HepG2 (cell line): ENCODE data around the gene GSKIP. TPM values are rescaled to one million over a fixed set of nuclear protein-coding genes. Genes with fewer than 3 reads are reported as not detected.
A peak's percentile ranks its signal among the peaks of the same experiment; 100 is the strongest.

Experiments
- AGO1 ChIP-seq: fragments of 200-400 bp; formaldehyde crosslinking; IDR thresholded peaks from 2 replicates; pipeline ENCODE4 v1.6.1; 2017; ENCODE audit warnings: mild to moderate bottlenecking, low read depth, low read length, moderate library complexity; ENCODE audit not compliant: poor library complexity, severe bottlenecking
- CBX1 ChIP-seq: IDR thresholded peaks from one replicate; pipeline ENCODE4 v1.6.1; 2016; ENCODE audit warnings: antibody characterized with exemption, low read depth
- DZIP1 ChIP-seq: sonication (generic); formaldehyde crosslinking; IDR thresholded peaks from 2 replicates; pipeline ENCODE4 v1.5.0; 2020; ENCODE audit warnings: mild to moderate bottlenecking, missing genetic modification reagents
- GABPA ChIP-seq, 2 experiments: IDR thresholded peaks; 2 replicates each; pipeline ENCODE4 v1.6.1; 2011 to 2016; ENCODE audit warnings: low read depth in 2 of 2, low read length in 1 of 2, missing biosample characterization in 1 of 2, missing genetic modification characterization in 1 of 2
- KAT7 ChIP-seq: IDR thresholded peaks from 2 replicates; pipeline ENCODE4 v1.6.1; 2018; ENCODE audit warnings: borderline replicate concordance, missing compliant biosample characterization
- SAP130 ChIP-seq: IDR thresholded peaks from 2 replicates; pipeline ENCODE4 v1.6.1; 2016; ENCODE audit warnings: low read depth
- ZNF160 ChIP-seq: sonication (generic); formaldehyde crosslinking; IDR thresholded peaks from 2 replicates; pipeline ENCODE4 v1.8.0; 2022; ENCODE audit warnings: mild to moderate bottlenecking, inconsistent platforms, missing genetic modification reagents
- ZNF296 ChIP-seq: sonication (generic); formaldehyde crosslinking; conservative IDR thresholded peaks from 2 replicates; pipeline ENCODE4 v1.5.0; 2020; ENCODE audit warnings: mild to moderate bottlenecking, missing genetic modification reagents
- ZNF501 ChIP-seq: sonication (generic); formaldehyde crosslinking; IDR thresholded peaks from 2 replicates; pipeline ENCODE4 v1.5.1; 2020; ENCODE audit warnings: mild to moderate bottlenecking, moderate library complexity, missing genetic modification reagents
- ZNF570 ChIP-seq: sonication (generic); formaldehyde crosslinking; IDR thresholded peaks from 2 replicates; pipeline ENCODE4 v1.4.0; 2020; ENCODE audit warnings: mild to moderate bottlenecking, missing genetic modification reagents, borderline replicate concordance
- ZNF670 ChIP-seq: sonication (generic); formaldehyde crosslinking; IDR thresholded peaks from 2 replicates; pipeline ENCODE4 v1.8.0; 2022; ENCODE audit warnings: mild to moderate bottlenecking, missing genetic modification reagents, borderline replicate concordance
- ZNF687 ChIP-seq: sonication (generic); formaldehyde crosslinking; IDR thresholded peaks from 2 replicates; pipeline ENCODE4 v1.5.1; 2020; ENCODE audit warnings: mild to moderate bottlenecking, missing genetic modification reagents, moderate library complexity
- polyA plus RNA-seq, 8 experiments: library from polyadenylated mRNA; depleted of rRNA in 3 of 8; stranded (reverse) in 7 of 8; unstranded in 1 of 8; fragments of >200 nt; fragmentation: Illumina TruSeq in 4 of 8; extraction: Trizol in 4 of 8; gene quantifications; 2 replicates each; pipeline versions ENCODE4 v1.2.1 to v1.2.3, GENCODE V29; 2011 to 2016; ENCODE audit warnings: low read depth in 4 of 8, missing spikeins in 1 of 8, mixed read lengths in 1 of 8; ENCODE audit not compliant: insufficient read depth in 1 of 8
- total RNA-seq, 5 experiments: library from RNA; depleted of rRNA; stranded (reverse); fragments of >200 nt; fragmentation: Illumina TruSeq; extraction: Trizol; gene quantifications; 2 replicates each; pipeline ENCODE4 v1.2.3, GENCODE V29; 2016; ENCODE audit warnings: low read depth in 1 of 5
- TF ChIP-seq, protein P1 (sequence below): sonication (generic); formaldehyde crosslinking; IDR thresholded peaks from 2 replicates; pipeline ENCODE4 v1.4.0; 2020; ENCODE audit warnings: missing genetic modification reagents
- TF ChIP-seq, protein P2 (sequence below): sonication (generic); formaldehyde crosslinking; IDR thresholded peaks from 2 replicates; pipeline ENCODE4 v1.4.0; 2020; ENCODE audit warnings: missing genetic modification reagents, borderline replicate concordance

Gene GSKIP
- total and polyA plus RNA-seq, 2 of the 13 experiments (the other 11 are each of a cell fraction or from before 2014, with no cell fraction given), result 12.5 to 27.3 TPM

DNA sequence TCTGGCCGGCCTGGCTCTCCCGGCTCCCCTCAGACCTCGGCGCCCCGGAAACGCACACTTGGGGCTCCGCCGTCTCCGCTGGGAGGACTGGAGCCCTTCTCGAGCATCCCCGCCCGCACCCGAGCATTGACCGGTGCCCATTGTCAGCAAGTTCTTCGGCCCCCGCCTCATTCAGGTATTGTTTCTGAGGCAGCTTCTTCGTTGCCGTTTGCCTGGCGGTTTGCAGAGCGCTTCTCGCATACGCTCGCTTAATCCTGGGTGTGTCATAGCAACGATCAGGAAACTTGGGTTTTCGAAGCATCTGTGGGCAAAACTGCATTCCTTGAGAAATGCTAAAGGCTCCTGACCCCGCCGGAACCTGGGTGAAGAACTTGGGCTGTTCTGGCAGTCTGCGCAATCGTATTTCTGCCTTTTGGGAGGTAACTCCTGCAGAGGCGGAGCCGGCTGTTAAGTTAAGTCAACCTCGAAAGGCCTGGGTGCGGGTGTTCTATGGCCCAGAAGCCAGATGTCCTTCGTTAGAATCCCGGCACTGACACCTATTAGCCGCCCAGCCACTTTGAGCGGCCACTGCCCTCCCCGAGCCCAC lies 518 bp downstream of the GSKIP start (continued):
- TF ChIP-seq GABPA (IDR thresholded peaks at IDR 0.05; ENCODE audit: low read depth, low read length) (no peak), GABPA (CRISPR knock-in tag; IDR thresholded peaks at IDR 0.05; ENCODE audit: low read depth) (0 out of 2 replicates have a peak, but pooled peaks have one; percentile 40), AGO1 (no peak), CBX1 (no peak), ZNF570 (CRISPR knock-in tag) (no peak), ZNF687 (CRISPR knock-in tag) (peak; percentile 35), SAP130 (peak; percentile 56), DZIP1 (no peak), ZNF160 (CRISPR knock-in tag) (no peak), KAT7 (CRISPR knock-in tag) (peak; percentile 61; the same call in 1 of the 2 replicates), ZNF670 (CRISPR knock-in tag) (peak; percentile 24; the same call in 1 of the 2 replicates), ZNF296 (CRISPR knock-in tag) (0 out of 2 replicates have a peak, but pooled peaks have one; percentile 19), ZNF501 (CRISPR knock-in tag) (peak; percentile 47; the same call in 1 of the 2 replicates)
- TF ChIP-seq, protein P1, sequence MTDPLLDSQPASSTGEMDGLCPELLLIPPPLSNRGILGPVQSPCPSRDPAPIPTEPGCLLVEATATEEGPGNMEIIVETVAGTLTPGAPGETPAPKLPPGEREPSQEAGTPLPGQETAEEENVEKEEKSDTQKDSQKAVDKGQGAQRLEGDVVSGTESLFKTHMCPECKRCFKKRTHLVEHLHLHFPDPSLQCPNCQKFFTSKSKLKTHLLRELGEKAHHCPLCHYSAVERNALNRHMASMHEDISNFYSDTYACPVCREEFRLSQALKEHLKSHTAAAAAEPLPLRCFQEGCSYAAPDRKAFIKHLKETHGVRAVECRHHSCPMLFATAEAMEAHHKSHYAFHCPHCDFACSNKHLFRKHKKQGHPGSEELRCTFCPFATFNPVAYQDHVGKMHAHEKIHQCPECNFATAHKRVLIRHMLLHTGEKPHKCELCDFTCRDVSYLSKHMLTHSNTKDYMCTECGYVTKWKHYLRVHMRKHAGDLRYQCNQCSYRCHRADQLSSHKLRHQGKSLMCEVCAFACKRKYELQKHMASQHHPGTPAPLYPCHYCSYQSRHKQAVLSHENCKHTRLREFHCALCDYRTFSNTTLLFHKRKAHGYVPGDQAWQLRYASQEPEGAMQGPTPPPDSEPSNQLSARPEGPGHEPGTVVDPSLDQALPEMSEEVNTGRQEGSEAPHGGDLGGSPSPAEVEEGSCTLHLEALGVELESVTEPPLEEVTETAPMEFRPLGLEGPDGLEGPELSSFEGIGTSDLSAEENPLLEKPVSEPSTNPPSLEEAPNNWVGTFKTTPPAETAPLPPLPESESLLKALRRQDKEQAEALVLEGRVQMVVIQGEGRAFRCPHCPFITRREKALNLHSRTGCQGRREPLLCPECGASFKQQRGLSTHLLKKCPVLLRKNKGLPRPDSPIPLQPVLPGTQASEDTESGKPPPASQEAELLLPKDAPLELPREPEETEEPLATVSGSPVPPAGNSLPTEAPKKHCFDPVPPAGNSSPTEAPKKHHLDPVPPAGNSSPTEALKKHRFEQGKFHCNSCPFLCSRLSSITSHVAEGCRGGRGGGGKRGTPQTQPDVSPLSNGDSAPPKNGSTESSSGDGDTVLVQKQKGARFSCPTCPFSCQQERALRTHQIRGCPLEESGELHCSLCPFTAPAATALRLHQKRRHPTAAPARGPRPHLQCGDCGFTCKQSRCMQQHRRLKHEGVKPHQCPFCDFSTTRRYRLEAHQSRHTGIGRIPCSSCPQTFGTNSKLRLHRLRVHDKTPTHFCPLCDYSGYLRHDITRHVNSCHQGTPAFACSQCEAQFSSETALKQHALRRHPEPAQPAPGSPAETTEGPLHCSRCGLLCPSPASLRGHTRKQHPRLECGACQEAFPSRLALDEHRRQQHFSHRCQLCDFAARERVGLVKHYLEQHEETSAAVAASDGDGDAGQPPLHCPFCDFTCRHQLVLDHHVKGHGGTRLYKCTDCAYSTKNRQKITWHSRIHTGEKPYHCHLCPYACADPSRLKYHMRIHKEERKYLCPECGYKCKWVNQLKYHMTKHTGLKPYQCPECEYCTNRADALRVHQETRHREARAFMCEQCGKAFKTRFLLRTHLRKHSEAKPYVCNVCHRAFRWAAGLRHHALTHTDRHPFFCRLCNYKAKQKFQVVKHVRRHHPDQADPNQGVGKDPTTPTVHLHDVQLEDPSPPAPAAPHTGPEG, result 0 out of 2 replicates have a peak, but pooled peaks have one; percentile 36
- TF ChIP-seq, protein P2, sequence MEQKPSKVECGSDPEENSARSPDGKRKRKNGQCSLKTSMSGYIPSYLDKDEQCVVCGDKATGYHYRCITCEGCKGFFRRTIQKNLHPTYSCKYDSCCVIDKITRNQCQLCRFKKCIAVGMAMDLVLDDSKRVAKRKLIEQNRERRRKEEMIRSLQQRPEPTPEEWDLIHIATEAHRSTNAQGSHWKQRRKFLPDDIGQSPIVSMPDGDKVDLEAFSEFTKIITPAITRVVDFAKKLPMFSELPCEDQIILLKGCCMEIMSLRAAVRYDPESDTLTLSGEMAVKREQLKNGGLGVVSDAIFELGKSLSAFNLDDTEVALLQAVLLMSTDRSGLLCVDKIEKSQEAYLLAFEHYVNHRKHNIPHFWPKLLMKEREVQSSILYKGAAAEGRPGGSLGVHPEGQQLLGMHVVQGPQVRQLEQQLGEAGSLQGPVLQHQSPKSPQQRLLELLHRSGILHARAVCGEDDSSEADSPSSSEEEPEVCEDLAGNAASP, result 0 out of 2 replicates have a peak, but pooled peaks have one; percentile 2
